ENCODE measurements around the gene SPATS2L. TPM values are rescaled to one million over a fixed set of nuclear protein-coding genes. Genes with fewer than 3 reads are reported as not detected.

SPATS2L gene
- total and polyA plus RNA-seq, 7 experiments from 2014 or later: 1.1 to 51.9 (median 2.9) TPM

DNA sequence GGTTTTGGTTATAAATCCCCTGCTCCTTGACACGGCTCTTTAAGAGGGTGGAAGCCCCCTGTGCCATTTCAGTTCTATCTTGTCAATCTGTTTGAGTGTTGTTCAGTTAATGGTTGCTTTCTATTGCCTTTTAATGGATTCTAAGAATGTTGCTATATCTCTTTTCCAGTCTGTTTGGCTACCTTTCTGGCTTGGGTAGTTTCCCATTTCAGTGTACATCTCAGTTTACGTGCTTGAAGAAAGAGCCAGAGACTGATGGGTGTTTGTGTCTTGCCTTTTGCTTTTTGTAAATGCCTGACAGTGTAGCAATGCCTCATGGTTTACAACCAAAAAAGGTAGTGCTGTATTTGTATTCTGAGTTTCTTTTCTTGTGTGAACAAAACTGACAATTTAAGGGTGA is 45.3 kb downstream of the SPATS2L start:
- peaks cover 0 to 5% (median 0%) of the 10 kb centered on the region in 11 donors for H3K9me3 Mint-ChIP-seq
- Histone ChIP-seq H3K4me3 (ENCODE audit: low read length) (no peak overlapping the region), H3K27ac (ENCODE audit: low read depth, low read length) (no peak overlapping the region), H3K36me3 (ENCODE audit: control insufficient read depth in 2 of 3, insufficient read depth in 3 of 3, low read length in 3 of 3) (no peaks in the 10 kb centered on the region), H3K9me3 (ENCODE audit: control insufficient read depth in 2 of 3, low read length in 3 of 3) (no peaks in the 10 kb centered on the region), H3K27me3 (ENCODE audit: control insufficient read depth in 2 of 2, insufficient read depth in 2 of 2, low read length in 2 of 2) (no peaks in the 10 kb centered on the region), H3K4me1 (ENCODE audit: control insufficient read depth in 2 of 2, insufficient read depth in 2 of 2, low read length in 2 of 2) (no peaks in the 10 kb centered on the region)
- H3K4me1 Mint-ChIP-seq: peaks cover 0 to 4% (median 0%) of the 10 kb centered on the region in 7 donors
- ChIA-PET CTCF (no interaction called here), POLR2A (no interaction called here)
- intact Hi-C loops (cut with micrococcal nuclease): no loop called here
- no peak overlapping the region for H3K27ac Mint-ChIP-seq
- ATAC-seq (no peak), DNase-seq (no peak)
- peaks cover 0 to 13% (median 0%) of the 10 kb centered on the region in 5 donors for H3K36me3 Mint-ChIP-seq
- no peaks in the 10 kb centered on the region for H3K27me3 Mint-ChIP-seq
- H3K4me3 Mint-ChIP-seq: no peak overlapping the region

DNA sequence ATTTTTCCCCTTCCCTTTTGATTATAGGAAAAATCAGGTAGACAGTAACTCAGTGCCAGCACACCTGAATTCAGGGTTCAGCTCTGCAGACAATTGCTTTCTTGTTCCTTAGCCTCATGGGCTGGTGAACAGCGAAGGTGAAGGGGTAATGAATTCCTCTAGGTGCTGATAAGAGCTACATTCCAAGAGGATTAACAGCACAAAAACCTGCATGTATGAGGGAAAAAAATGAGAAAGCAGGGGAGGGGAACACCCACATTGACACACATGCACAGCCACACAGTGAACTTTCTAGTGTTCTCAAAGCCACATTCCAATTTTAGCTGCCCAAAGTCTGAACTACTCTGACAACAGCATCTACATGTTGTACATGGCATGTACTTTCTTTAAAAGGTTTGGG is 46.1 kb downstream of the SPATS2L start:
- Histone ChIP-seq H3K4me1 (ENCODE audit: control insufficient read depth in 2 of 2, insufficient read depth in 2 of 2, low read length in 2 of 2) (no peaks in the 10 kb centered on the region), H3K27ac (ENCODE audit: low read depth, low read length) (no peak overlapping the region), H3K4me3 (ENCODE audit: low read length) (no peak overlapping the region), H3K36me3 (ENCODE audit: control insufficient read depth in 2 of 3, insufficient read depth in 3 of 3, low read length in 3 of 3) (no peaks in the 10 kb centered on the region), H3K9me3 (ENCODE audit: control insufficient read depth in 2 of 3, low read length in 3 of 3) (no peaks in the 10 kb centered on the region), H3K27me3 (ENCODE audit: control insufficient read depth in 2 of 2, insufficient read depth in 2 of 2, low read length in 2 of 2) (no peaks in the 10 kb centered on the region)
- no peak for DNase-seq
- Mint-ChIP-seq H3K4me3 (no peak overlapping the region), H3K27me3 (no peaks in the 10 kb centered on the region), H3K9me3 (peaks cover 0 to 5% (median 0%) of the 10 kb centered on the region in 11 donors), H3K27ac (no peak overlapping the region), H3K4me1 (peaks cover 0 to 4% (median 0%) of the 10 kb centered on the region in 7 donors), H3K36me3 (peaks cover 0 to 13% (median 0%) of the 10 kb centered on the region in 5 donors)
- POLR2A ChIA-PET: no interaction called here
- intact Hi-C loops (cut with micrococcal nuclease): no loop called here
- CTCF ChIA-PET: no interaction called here
- ATAC-seq: no peak

DNA sequence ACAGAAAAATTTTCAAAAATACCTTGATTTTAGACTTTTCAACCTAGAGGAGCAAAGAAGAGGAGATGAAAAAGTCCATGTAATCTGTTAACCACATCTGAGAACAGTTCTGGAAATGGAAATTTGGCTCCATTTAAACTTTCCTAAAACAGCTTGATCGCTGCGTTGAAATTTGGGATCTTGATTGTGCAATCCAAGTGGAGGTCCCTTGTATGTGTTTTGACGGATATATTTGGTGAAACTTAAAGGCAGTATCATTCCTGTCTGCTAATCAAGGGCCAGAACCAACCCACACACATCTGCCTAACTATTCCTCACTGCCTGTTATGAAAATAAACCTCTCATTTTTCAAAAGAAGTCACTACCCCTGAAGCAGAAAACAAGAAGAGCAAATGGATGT is 46.6 kb downstream of the SPATS2L start:
- Mint-ChIP-seq H3K9me3 (peaks cover 0 to 4% (median 0%) of the 10 kb centered on the region in 11 donors), H3K27me3 (no peaks in the 10 kb centered on the region), H3K4me1 (peaks cover 0 to 3% (median 0%) of the 10 kb centered on the region in 7 donors), H3K27ac (no peak overlapping the region), H3K4me3 (no peak overlapping the region), H3K36me3 (peaks cover 0 to 11% (median 0%) of the 10 kb centered on the region in 5 donors)
- no peaks in the 10 kb centered on the region for H3K9me3 ChIP-seq (ENCODE audit: control insufficient read depth in 2 of 3, low read length in 3 of 3)
- intact Hi-C loops (cut with micrococcal nuclease): no loop called here
- H3K36me3 ChIP-seq (ENCODE audit: control insufficient read depth in 2 of 3, insufficient read depth in 3 of 3, low read length in 3 of 3): no peaks in the 10 kb centered on the region
- DNase-seq (no peak), ATAC-seq (no peak)
- H3K4me3 ChIP-seq (ENCODE audit: low read length): no peak overlapping the region
- no peaks in the 10 kb centered on the region for H3K4me1 ChIP-seq (ENCODE audit: control insufficient read depth in 2 of 2, insufficient read depth in 2 of 2, low read length in 2 of 2)
- H3K27me3 ChIP-seq (ENCODE audit: control insufficient read depth in 2 of 2, insufficient read depth in 2 of 2, low read length in 2 of 2): no peaks in the 10 kb centered on the region
- H3K27ac ChIP-seq (ENCODE audit: low read depth, low read length): no peak overlapping the region
- POLR2A ChIA-PET: no interaction called here
- CTCF ChIA-PET: no interaction called here

DNA sequence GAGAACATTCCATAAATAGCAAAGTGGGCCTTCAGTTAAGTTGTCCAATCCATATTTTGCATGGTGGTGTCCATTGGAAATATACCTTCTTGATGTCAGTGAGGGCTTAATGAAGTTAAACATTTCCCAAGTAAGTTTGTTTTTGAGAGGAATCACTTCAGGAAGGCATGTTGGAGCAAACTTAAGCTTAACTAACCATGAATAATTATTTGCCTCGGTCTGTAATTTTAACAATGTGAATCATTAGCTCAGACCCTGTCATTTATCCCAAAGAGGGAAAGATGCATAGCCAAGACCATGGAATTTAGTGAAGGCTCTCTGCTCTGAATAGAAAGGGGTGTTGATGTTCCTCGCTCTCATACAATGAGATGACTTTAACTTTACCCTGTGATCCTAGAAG is 47.4 kb downstream of the SPATS2L start:
- no peaks in the 10 kb centered on the region for H3K9me3 ChIP-seq (ENCODE audit: control insufficient read depth in 2 of 3, low read length in 3 of 3)
- Mint-ChIP-seq H3K4me1 (peaks cover 0 to 2% (median 0%) of the 10 kb centered on the region in 7 donors), H3K27ac (no peak overlapping the region), H3K9me3 (peaks cover 0 to 2% (median 0%) of the 10 kb centered on the region in 11 donors), H3K27me3 (no peaks in the 10 kb centered on the region), H3K36me3 (peaks cover 0 to 6% (median 0%) of the 10 kb centered on the region in 5 donors), H3K4me3 (no peak overlapping the region)
- intact Hi-C loops (cut with micrococcal nuclease): no loop called here
- no peak for DNase-seq
- ATAC-seq: no peak
- no peak overlapping the region for H3K4me3 ChIP-seq (ENCODE audit: low read length)
- no peak overlapping the region for H3K27ac ChIP-seq (ENCODE audit: low read depth, low read length)
- no peaks in the 10 kb centered on the region for H3K4me1 ChIP-seq (ENCODE audit: control insufficient read depth in 2 of 2, insufficient read depth in 2 of 2, low read length in 2 of 2)
- ChIA-PET CTCF (no interaction called here), POLR2A (no interaction called here)
- no peaks in the 10 kb centered on the region for H3K36me3 ChIP-seq (ENCODE audit: control insufficient read depth in 2 of 3, insufficient read depth in 3 of 3, low read length in 3 of 3)
- no peaks in the 10 kb centered on the region for H3K27me3 ChIP-seq (ENCODE audit: control insufficient read depth in 2 of 2, insufficient read depth in 2 of 2, low read length in 2 of 2)

DNA sequence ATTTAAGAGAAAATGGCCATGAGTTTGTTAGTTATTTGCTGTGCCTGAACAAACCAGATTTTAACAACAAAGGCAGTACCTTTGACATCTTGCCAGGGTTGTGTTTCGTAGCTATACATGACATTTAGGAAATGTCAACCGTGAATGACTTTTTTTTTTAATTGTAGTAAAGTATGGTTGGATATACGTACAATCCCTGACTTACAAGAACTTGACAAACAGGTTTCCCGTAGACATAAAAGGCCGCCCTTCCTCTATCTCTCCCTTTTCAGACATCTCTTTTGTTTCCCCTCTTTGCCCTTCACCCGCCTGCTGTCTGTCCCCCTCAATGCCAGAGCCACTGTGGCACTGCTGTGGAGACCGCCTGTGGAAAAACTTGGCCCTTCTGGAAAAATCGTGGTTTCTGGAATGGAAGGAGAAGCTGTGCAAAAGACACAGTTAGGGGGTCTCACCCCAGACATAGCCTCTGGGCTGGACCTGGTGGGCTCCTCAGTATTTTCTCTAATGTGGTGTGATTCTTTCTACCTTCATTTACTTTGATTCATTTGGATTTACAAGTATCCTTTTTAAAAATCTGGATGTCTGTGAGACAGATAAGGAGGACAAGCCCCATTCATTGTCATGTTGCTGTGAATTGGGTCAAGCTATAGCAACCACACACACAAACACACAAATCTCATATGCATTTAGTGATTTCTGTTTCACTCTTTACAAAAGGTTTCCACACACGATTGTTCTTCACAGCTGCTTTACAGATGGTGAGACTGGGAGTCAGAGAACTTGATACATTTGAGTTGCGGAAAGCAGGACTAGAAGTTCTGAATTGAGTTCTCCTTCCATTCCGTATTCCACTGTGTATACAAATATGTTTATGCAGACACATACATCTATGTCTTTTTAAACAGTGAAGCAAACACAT is 48.6 kb downstream of the SPATS2L start:
- H3K27ac ChIP-seq (ENCODE audit: low read depth, low read length): no peak overlapping the region
- H3K36me3 ChIP-seq (ENCODE audit: control insufficient read depth in 2 of 3, insufficient read depth in 3 of 3, low read length in 3 of 3): no peaks in the 10 kb centered on the region
- no peaks in the 10 kb centered on the region for H3K9me3 ChIP-seq (ENCODE audit: control insufficient read depth in 2 of 3, low read length in 3 of 3)
- no peaks in the 10 kb centered on the region for H3K27me3 ChIP-seq (ENCODE audit: control insufficient read depth in 2 of 2, insufficient read depth in 2 of 2, low read length in 2 of 2)
- ChIA-PET CTCF (no interaction called here), POLR2A (interaction anchor here (0.6 kb wide), 1 partner anchor 819 kb away, joined by 3 read pairs; no protein-coding TSS in a partner anchor)
- ATAC-seq (no peak), DNase-seq (no peak)
- Mint-ChIP-seq H3K27me3 (no peaks in the 10 kb centered on the region), H3K27ac (no peak overlapping the region), H3K4me3 (no peak overlapping the region), H3K9me3 (peaks cover 0 to 2% (median 0%) of the 10 kb centered on the region in 11 donors), H3K36me3 (peaks cover 0 to 11% (median 0%) of the 10 kb centered on the region in 5 donors), H3K4me1 (peaks cover 0 to 2% (median 0%) of the 10 kb centered on the region in 7 donors)
- no peaks in the 10 kb centered on the region for H3K4me1 ChIP-seq (ENCODE audit: control insufficient read depth in 2 of 2, insufficient read depth in 2 of 2, low read length in 2 of 2)
- no peak overlapping the region for H3K4me3 ChIP-seq (ENCODE audit: low read length)
- intact Hi-C loops (cut with micrococcal nuclease): no loop called here

DNA sequence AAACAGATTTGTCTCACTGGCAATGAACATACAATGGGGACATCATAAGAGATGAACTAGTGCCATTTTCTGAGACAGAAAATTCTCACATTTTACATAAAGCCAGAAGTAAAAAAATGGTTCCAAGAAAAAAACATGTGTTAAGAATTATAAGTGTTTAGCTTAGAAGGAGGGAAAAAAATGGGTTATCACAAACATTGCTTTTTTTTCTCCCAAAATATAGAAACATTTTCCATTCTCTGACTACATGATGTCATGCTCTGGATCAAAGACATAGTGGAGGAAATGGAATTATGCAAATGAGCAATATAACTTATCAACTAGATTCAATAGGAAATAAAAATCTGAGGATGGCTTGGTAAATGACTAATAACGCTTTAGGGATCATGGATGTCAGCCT is 49.8 kb downstream of the SPATS2L start:
- Histone ChIP-seq H3K9me3 (ENCODE audit: control insufficient read depth in 2 of 3, low read length in 3 of 3) (no peaks in the 10 kb centered on the region), H3K27me3 (ENCODE audit: control insufficient read depth in 2 of 2, insufficient read depth in 2 of 2, low read length in 2 of 2) (no peaks in the 10 kb centered on the region), H3K36me3 (ENCODE audit: control insufficient read depth in 2 of 3, insufficient read depth in 3 of 3, low read length in 3 of 3) (no peaks in the 10 kb centered on the region), H3K4me3 (ENCODE audit: low read length) (no peak overlapping the region), H3K4me1 (ENCODE audit: control insufficient read depth in 2 of 2, insufficient read depth in 2 of 2, low read length in 2 of 2) (no peaks in the 10 kb centered on the region), H3K27ac (ENCODE audit: low read depth, low read length) (no peak overlapping the region)
- intact Hi-C loops (cut with micrococcal nuclease): no loop called here
- CTCF ChIA-PET: no interaction called here
- ATAC-seq: no peak
- no peak for DNase-seq
- POLR2A ChIA-PET: no interaction called here
- peaks cover 0 to 10% (median 0%) of the 10 kb centered on the region in 5 donors for H3K36me3 Mint-ChIP-seq
- no peak overlapping the region for H3K4me3 Mint-ChIP-seq
- H3K27me3 Mint-ChIP-seq: no peaks in the 10 kb centered on the region
- no peaks in the 10 kb centered on the region for H3K9me3 Mint-ChIP-seq
- no peak overlapping the region for H3K27ac Mint-ChIP-seq
- peaks cover 0 to 2% (median 0%) of the 10 kb centered on the region in 7 donors for H3K4me1 Mint-ChIP-seq

Data from naive thymus-derived CD4-positive, alpha-beta T cell (primary cell).